AG09309 (cell line): Measurements from ENCODE around the gene NHS.

Source experiments
- DNase-seq: peaks from one replicate; pipeline ENCODE4 v3.0.0-alpha.2; 2010; ENCODE audit warnings: low read depth
- H3K4me3 ChIP-seq: 2 replicates; pipeline ENCODE4 v1.5.1; 2011; ENCODE audit warnings: mild to moderate bottlenecking, low read depth, low read length, moderate library complexity; ENCODE audit not compliant: control insufficient read depth
- TF ChIP-seq, protein P1 (sequence below): IDR thresholded peaks from 2 replicates; pipeline ENCODE4 v1.5.1; 2011; ENCODE audit warnings: mild to moderate bottlenecking, low read depth, low read length, inconsistent platforms; ENCODE audit not compliant: insufficient read depth, control insufficient read depth; ENCODE audit errors: missing control alignments

The NHS gene

DNA sequence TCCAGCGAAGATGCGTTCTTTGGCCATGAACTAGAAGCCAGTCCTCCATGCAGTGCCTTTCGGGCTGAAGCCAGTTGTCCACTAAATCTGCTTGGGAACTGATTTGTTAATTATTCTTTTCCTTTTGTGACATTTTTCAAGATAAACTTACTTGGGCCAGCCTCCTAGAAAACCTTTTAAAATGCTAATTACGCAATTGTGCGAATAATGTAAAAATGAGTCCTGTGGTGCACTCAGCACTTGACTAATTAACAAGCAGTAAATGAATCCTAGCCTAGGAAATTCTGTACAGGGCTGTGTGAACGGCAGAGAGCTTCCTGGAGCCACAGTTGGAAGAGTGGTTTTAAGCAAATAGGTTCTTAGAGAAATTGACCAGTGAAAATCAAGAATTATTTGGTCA lies 212.4 kb downstream of the NHS start:
- no peak for DNase-seq
- TF ChIP-seq, protein P1, sequence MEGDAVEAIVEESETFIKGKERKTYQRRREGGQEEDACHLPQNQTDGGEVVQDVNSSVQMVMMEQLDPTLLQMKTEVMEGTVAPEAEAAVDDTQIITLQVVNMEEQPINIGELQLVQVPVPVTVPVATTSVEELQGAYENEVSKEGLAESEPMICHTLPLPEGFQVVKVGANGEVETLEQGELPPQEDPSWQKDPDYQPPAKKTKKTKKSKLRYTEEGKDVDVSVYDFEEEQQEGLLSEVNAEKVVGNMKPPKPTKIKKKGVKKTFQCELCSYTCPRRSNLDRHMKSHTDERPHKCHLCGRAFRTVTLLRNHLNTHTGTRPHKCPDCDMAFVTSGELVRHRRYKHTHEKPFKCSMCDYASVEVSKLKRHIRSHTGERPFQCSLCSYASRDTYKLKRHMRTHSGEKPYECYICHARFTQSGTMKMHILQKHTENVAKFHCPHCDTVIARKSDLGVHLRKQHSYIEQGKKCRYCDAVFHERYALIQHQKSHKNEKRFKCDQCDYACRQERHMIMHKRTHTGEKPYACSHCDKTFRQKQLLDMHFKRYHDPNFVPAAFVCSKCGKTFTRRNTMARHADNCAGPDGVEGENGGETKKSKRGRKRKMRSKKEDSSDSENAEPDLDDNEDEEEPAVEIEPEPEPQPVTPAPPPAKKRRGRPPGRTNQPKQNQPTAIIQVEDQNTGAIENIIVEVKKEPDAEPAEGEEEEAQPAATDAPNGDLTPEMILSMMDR = no peak
- no peak overlapping the region for H3K4me3 ChIP-seq

DNA sequence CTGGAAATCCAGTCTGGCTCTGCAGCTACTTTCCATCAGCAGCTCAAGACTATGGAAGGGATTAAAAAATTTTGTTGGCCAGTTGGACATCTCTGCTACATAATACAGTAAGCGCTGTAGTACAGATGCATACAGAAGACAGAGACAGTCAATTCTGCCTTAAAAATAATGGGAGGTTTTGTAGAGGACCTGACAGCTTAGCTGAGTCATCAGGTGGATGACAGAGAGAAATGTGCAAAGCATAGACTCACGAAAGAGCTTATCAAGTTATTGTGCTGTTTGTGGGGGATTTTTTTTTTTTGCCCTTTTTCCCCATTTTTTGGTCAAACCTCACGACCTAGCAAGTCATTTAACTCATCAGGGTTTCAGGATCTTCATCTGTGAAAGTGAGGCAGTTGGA lies 213.3 kb downstream of the NHS start:
- no peak overlapping the region for H3K4me3 ChIP-seq
- no peak for DNase-seq
- TF ChIP-seq, protein P1 = no peak

DNA sequence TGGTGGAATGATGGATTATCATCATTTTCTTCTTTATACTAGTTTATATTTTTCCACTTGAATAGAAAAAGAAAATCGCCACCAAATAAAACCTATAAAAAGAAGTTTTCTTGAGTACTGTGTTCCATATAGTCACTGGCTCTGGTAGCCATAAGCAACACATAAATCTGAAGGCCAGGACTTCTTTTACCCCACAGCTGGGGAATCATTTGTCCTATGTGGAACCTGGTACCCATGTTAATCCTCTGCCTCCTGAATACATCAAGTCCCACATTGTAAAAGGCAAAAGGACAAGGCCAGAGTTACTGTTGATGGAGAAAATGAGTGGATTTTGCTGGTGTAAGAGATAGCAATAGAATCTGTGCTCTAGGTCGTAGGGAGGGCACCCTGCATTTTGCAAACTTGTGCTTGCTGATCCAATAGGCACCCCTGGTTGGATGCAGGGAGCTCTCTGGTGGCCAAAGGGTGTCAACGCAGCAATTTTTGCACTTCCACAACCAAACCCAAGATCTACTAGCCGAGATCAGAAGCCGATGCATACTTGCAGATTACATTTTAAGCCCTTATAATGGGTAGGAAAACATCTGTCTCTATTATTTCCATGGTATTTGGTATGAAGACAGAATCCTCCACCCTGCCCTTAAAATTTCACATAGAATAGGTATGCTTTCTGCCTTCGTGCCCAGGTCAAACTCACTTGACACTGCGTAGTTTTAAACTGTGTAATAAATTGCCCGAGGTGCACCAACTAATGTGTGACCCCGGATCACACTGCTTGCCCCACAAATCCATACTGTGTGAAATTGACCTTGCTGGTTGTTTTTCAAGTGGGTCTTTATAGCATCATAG lies 216.1 kb downstream of the NHS start:
- TF ChIP-seq, protein P1 = peak; percentile 87
- peak; percentile 63 for DNase-seq
- H3K4me3 ChIP-seq = peak overlapping the region; percentile 8

DNA sequence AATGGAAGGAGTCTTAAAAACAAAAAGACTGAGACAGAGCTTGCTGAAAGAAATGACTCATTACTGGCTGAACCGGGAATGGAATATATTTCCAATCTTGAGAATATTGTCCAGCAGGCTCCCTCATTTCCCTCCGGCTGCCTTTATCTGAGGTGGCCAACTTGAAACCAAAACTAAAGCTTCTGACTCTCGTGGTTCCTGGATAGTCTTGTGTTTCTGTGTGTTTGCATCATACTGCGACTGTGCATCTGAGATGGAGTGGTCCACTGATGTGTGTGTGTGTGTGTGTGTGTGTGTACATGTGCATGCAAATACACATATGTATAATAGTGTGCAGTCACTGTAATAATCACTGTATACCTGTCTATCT lies 216.7 kb downstream of the NHS start:
- TF ChIP-seq, protein P1 = no peak
- DNase-seq = peak; percentile 58
- no peak overlapping the region; the same call in none of the 2 replicates for H3K4me3 ChIP-seq

DNA sequence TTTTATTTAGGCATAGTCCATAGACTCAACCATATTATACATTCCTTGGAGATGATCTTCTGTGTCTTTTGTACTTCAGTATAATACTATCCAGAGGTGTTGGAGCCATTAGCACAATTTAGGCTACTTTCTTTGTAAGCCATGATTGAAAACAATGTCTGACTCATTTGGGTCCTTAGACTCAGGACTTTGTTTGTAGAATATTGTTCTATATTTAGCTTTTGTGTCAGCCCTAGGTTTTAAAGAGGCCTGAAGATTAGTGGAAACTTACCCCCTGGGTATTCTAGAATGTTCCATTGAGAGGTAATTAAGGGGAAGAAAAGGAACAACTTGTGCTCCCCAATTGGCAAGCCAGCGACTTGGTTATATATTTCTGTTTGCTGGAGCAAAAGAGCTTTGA lies 217.1 kb downstream of the NHS start:
- no peak for DNase-seq
- H3K4me3 ChIP-seq = no peak overlapping the region
- TF ChIP-seq, protein P1 = no peak

DNA sequence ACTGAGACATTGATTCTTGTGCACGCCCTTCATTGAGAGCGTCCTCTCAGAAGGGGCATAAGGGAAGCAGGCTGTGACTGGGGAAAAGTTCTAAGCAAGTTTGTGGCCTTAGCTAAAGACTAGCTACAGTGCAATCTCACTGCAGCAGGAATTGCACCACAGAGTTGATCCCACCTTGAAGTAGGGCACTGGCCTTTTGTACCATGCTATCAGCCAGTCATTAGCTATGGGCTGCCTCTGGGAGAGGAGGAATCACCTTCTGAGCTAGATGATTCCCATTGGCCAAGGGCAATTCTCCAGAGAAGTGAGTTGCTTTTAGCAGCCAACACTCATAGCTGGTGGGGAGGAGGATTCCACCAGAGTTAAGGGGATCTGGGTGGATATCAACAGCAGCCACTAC lies 219.7 kb downstream of the NHS start:
- no peak for DNase-seq
- TF ChIP-seq, protein P1 = no peak
- H3K4me3 ChIP-seq = no peak overlapping the region
